Adrenal gland (tissue), 5 donors: ENCODE results near the gene RASA2.

ENCODE experiments used
- CTCF ChIP-seq, 6 experiments: fragments of 450-650 bp in 4 of 6; fragments of 200-600 bp in 2 of 6; sonication (generic) in 1 of 6; IDR thresholded peaks; 1 replicate in 5 of 6; 2 replicates in 1 of 6; pipeline versions ENCODE4 v1.5.1 to v1.8.0; 2016 to 2021; ENCODE audit warnings: antibody characterized with exemption in 6 of 6, mild to moderate bottlenecking in 2 of 6, moderate library complexity in 1 of 6
- POLR2A ChIP-seq, 2 donors: fragments of 450-650 bp; IDR thresholded peaks; one replicate each; pipeline ENCODE4 v1.6.1; 2017; ENCODE audit warnings: antibody characterized with exemption in 2 of 2, mild to moderate bottlenecking in 2 of 2, moderate library complexity in 1 of 2
- donor health status: DM: no; HTN: no; CAD: no.

- TF ChIP-seq CTCF (IDR thresholded peaks at IDR 0.05): no peak
- TF ChIP-seq POLR2A (IDR thresholded peaks at IDR 0.05): no peak
These were observed 65.7 kb downstream of the RASA2 start for GRCh38 chr3:141552440-141552991.
